Gastrocnemius medialis (tissue), 4 donors: ENCODE data around the gene DLAT. TPM values are rescaled to one million over a fixed set of nuclear protein-coding genes. Genes with fewer than 3 reads are reported as not detected.

Experiments used
- ATAC-seq, 2 donors: fragments of 150-250 bp; one replicate each; pipeline ENCODE4 v1.9.1; 2016
- DNase-seq, 2 donors: peaks; one replicate each; pipeline ENCODE4 v3.0.0-alpha.2; 2019
- H3K27ac ChIP-seq, 4 donors: fragments of 200-600 bp; sonication (generic); 1 replicate in 1 of 4; 2 replicates in 3 of 4; pipeline ENCODE4 v1.5.1; 2016 to 2018; ENCODE audit warnings: mild to moderate bottlenecking in 2 of 4, moderate library complexity in 1 of 4
- H3K27me3 ChIP-seq, 3 donors: fragments of 200-600 bp; sonication (generic) in 2 of 3; 1 replicate in 1 of 3; 2 replicates in 2 of 3; pipeline versions ENCODE4 v1.5.1 to v1.6.0; 2016 to 2019; ENCODE audit warnings: mild to moderate bottlenecking in 1 of 3, moderate library complexity in 1 of 3
- H3K36me3 ChIP-seq, 2 donors: fragments of 200-600 bp; sonication (generic) in 1 of 2; one replicate each; pipeline ENCODE4 v1.5.1; 2017 to 2018
- H3K4me1 ChIP-seq, 2 donors: fragments of 200-600 bp; sonication (generic) in 1 of 2; one replicate each; pipeline ENCODE4 v1.5.1; 2016 to 2017; ENCODE audit warnings: mild to moderate bottlenecking in 2 of 2
- H3K4me3 ChIP-seq, 4 donors: fragments of 200-600 bp; sonication (generic) in 3 of 4; 1 replicate in 1 of 4; 2 replicates in 3 of 4; pipeline ENCODE4 v1.5.1; 2016 to 2019; ENCODE audit warnings: mild to moderate bottlenecking in 2 of 4
- H3K9me3 ChIP-seq, 3 donors: fragments of 200-600 bp; sonication (generic) in 2 of 3; 1 replicate in 1 of 3; 2 replicates in 2 of 3; pipeline ENCODE4 v1.5.1; 2016 to 2019
- CTCF ChIP-seq, 5 experiments: fragments of 450-650 bp in 3 of 5; fragments of 200-600 bp in 2 of 5; sonication (generic) in 2 of 5; IDR thresholded peaks in 4 of 5; conservative IDR thresholded peaks in 1 of 5; 1 replicate in 4 of 5; 2 replicates in 1 of 5; pipeline ENCODE4 v1.5.1; 2016 to 2019; ENCODE audit warnings: antibody characterized with exemption in 5 of 5, mild to moderate bottlenecking in 3 of 5, moderate library complexity in 3 of 5
- POLR2A ChIP-seq, 2 donors: fragments of 450-650 bp; IDR thresholded peaks; one replicate each; pipeline ENCODE4 v1.6.1; 2017; ENCODE audit warnings: antibody characterized with exemption in 2 of 2, mild to moderate bottlenecking in 2 of 2, moderate library complexity in 2 of 2
- in situ Hi-C, 4 donors: fragments of 200-750 bp; cut with MboI; loops; one replicate each; pipeline versions ENCODE4 v1.15.0 to v1.8.0; 2017; ENCODE audit warnings: low sequenced_read_pairs in 4 of 4
- intact Hi-C: fragments of 100-400 bp; cut with DNase I; formaldehyde crosslinking; loops from one replicate; pipeline ENCODE4 v1.15.1; 2023; ENCODE audit warnings: low total_unique reads
- total RNA-seq, 4 donors: library from RNA; depleted of rRNA; stranded (reverse); fragments of >200 nt; gene quantifications; one replicate each; pipeline versions ENCODE4 v1.1.0 to v1.2.3, GENCODE V29; 2016

DLAT gene
- total RNA-seq, 4 donors from 2014 or later = 60.1 to 117 (median 67.8) TPM

DNA sequence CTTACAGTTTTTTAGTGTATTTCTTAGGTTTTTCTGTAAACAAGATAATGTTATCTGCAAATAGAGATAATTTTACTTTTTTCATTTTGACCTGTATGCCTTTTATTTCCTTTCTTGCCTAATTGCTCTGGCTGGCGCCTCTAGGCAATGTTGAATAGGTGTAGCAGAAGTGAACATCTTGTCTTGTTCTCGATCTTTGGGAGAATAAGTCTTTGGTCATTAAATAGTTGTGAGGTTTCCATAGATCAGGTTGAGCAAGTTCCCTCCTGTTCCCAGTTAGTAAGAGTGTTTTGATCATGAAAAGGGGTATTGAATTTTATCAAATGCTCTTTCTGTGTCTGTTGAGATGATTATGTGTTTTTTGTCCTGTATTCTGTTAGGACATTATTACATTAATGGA, 24.6 kb downstream of the DLAT start:
- DNase-seq = no peak
- no peak for TF ChIP-seq CTCF (IDR thresholded peaks at IDR 0.05 in 4 of 5, conservative IDR thresholded peaks at IDR 0.05 in 1 of 5)
- TF ChIP-seq POLR2A (IDR thresholded peaks at IDR 0.05) = no peak
- peaks cover 0 to 4% of the 10 kb centered on the region in 2 donors for H3K4me1 ChIP-seq
- H3K4me3 ChIP-seq = no peak overlapping the region
- intact Hi-C loops = no loop called here
- peaks cover 5 to 87% of the 10 kb centered on the region in 2 donors for H3K36me3 ChIP-seq
- no peaks in the 10 kb centered on the region for H3K9me3 ChIP-seq
- H3K27me3 ChIP-seq = no peaks in the 10 kb centered on the region
- in situ Hi-C loops = no loop called here
- no peak for ATAC-seq
- no peak overlapping the region for H3K27ac ChIP-seq

DNA sequence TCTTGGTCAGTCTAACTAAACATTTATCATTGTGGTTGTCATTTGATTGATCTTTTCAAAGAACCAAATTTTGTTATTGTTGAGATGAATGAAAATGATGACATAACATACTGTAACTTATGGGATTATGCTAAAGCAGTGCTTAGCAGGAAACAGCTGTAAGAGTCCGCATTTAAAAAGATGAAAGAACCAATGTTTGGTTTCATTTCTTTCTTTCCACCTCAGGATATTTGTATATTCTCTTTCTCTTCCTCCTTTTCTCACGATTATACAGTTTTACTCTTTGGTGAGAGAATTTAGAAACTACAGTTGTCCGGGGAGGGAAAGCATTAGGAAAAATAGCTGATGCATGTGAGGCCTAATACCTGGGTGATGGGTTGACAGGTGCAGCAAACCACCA, 25.5 kb downstream of the DLAT start:
- Histone ChIP-seq H3K4me1 (peaks cover 0 to 4% of the 10 kb centered on the region in 2 donors), H3K9me3 (no peaks in the 10 kb centered on the region), H3K36me3 (peaks cover 5 to 79% of the 10 kb centered on the region in 2 donors), H3K27ac (no peak overlapping the region), H3K27me3 (no peaks in the 10 kb centered on the region), H3K4me3 (no peak overlapping the region)
- TF ChIP-seq POLR2A (IDR thresholded peaks at IDR 0.05) (no peak), CTCF (IDR thresholded peaks at IDR 0.05 in 4 of 5, conservative IDR thresholded peaks at IDR 0.05 in 1 of 5) (no peak)
- intact Hi-C loops = no loop called here
- in situ Hi-C loops = no loop called here
- DNase-seq (no peak), ATAC-seq (no peak)

GRCh38 chr11:112051768-112052167, 26.6 kb downstream of the DLAT start:
- Histone ChIP-seq H3K9me3 (no peaks in the 10 kb centered on the region), H3K27me3 (no peaks in the 10 kb centered on the region), H3K4me3 (no peak overlapping the region), H3K4me1 (peaks cover 0 to 4% of the 10 kb centered on the region in 2 donors), H3K36me3 (peaks cover 5 to 72% of the 10 kb centered on the region in 2 donors), H3K27ac (no peak overlapping the region)
- TF ChIP-seq CTCF (IDR thresholded peaks at IDR 0.05 in 4 of 5, conservative IDR thresholded peaks at IDR 0.05 in 1 of 5) (no peak), POLR2A (IDR thresholded peaks at IDR 0.05) (no peak)
- DNase-seq (no peak), ATAC-seq (no peak)
- intact Hi-C loops (no loop called here), in situ Hi-C loops (no loop called here)

DNA sequence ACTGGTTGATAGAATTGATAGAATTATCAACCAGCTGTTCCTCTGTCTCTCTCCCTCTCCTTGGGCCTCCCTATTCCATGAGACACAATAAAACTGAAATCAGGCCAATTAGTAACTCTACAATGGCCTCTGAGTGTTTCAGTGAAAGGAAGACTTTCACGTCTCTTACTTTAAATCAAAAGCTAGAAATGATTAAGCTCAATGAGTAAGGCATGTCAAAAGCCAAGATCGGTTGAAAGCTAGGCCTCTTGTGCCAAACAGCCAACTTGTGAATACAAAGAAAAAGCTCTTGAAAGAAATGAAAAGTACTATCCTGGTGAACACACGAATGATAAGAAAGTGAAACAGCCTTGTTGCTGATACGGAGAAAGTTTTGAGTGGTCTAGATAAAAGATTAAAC, 32.0 kb downstream of the DLAT start:
- in situ Hi-C loops = no loop called here
- intact Hi-C loops = no loop called here
- Histone ChIP-seq H3K36me3 (peaks cover 5 to 81% of the 10 kb centered on the region in 2 donors), H3K27ac (no peak overlapping the region), H3K4me1 (no peaks in the 10 kb centered on the region), H3K27me3 (no peaks in the 10 kb centered on the region), H3K9me3 (no peaks in the 10 kb centered on the region), H3K4me3 (no peak overlapping the region)
- no peak for ATAC-seq
- TF ChIP-seq CTCF (IDR thresholded peaks at IDR 0.05 in 4 of 5, conservative IDR thresholded peaks at IDR 0.05 in 1 of 5) (no peak), POLR2A (IDR thresholded peaks at IDR 0.05) (no peak)
- no peak for DNase-seq

GRCh38 chr11:112058103-112058502, 32.9 kb downstream of the DLAT start:
- intact Hi-C loops = no loop called here
- no peak overlapping the region for H3K27ac ChIP-seq
- H3K27me3 ChIP-seq = no peaks in the 10 kb centered on the region
- in situ Hi-C loops = no loop called here
- TF ChIP-seq CTCF (IDR thresholded peaks at IDR 0.05 in 4 of 5, conservative IDR thresholded peaks at IDR 0.05 in 1 of 5) = no peak
- TF ChIP-seq POLR2A (IDR thresholded peaks at IDR 0.05) = no peak
- peaks cover 5 to 81% of the 10 kb centered on the region in 2 donors for H3K36me3 ChIP-seq
- H3K4me1 ChIP-seq = no peaks in the 10 kb centered on the region
- DNase-seq (no peak), ATAC-seq (no peak)
- no peak overlapping the region for H3K4me3 ChIP-seq
- no peaks in the 10 kb centered on the region for H3K9me3 ChIP-seq
